NCI-H82 (cell line): ENCODE data around the gene IMPDH2.

Experiments used
- DNase-seq: peaks from one replicate; lab custom pipeline; 2025; lab: John Stamatoyannopoulos, UW

IMPDH2 gene

GRCh38 chr3:48980295-48980694, 48.9 kb downstream of the IMPDH2 start:
- no peak for DNase-seq

GRCh38 chr3:48979451-48979850, 49.7 kb downstream of the IMPDH2 start:
- DNase-seq, result no peak
